GM10248 (cell line): ENCODE measurements around the gene SPTAN1.
"Not testable (repeated sequence)": the region's sequence is repeated elsewhere in the genome, so short reads cannot be mapped to it uniquely, and the experiment has no call there.

Experiments used
- CTCF ChIA-PET: fragments of 300-600 bp; sonication (Branson Sonifier 250); formaldehyde crosslinking; extraction: SDS; loops from one replicate; lab custom pipeline; 2021; ENCODE audit warnings: antibody characterized with exemption; lab: Yijun Ruan, JAX
- POLR2A ChIA-PET: fragments of 350-650 bp; sonication (Branson Sonifier 250); formaldehyde crosslinking; extraction: SDS; loops from one replicate; lab custom pipeline; 2020; ENCODE audit warnings: antibody characterized with exemption; lab: Yijun Ruan, JAX
- DNase-seq: peaks from one replicate; pipeline ENCODE4 v3.0.0; 2012; ENCODE audit errors: extremely low spot score
- TF ChIP-seq, protein P1 (sequence below): IDR thresholded peaks from 2 replicates; pipeline ENCODE4 v1.5.1; 2012; ENCODE audit warnings: mild to moderate bottlenecking, low read depth; ENCODE audit errors: extremely low read depth, missing control alignments, control extremely low read depth

SPTAN1 gene

DNA sequence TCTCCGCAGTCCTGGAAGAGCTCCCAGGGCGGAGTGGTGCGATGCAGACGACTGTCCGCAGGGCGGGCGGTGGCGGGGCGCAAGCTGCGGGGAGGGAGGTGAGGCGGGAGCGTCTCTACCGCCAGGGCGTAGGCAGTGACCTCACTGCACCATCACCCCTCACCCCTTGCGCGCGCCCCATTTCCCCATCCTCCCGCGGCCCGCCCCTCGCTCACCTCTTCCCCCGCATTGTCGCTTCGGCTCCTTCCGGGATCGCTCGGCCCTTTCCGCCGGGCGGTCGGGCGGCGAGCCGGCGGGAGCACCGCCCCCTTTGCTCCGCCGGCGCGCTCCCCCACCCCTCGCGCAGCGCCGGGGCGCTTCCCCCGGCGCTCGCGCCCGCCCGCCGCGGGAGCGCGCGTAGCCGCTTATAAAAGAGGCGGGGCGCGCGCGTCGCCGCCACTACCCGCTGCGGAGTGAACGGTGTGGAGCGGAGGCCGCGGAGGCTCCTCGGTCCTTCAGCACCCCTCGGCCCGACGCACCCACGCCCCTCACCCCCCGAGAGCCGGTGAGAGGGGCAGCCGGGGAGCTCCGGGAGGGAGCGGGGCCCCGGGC, at the start of gene SPTAN1:
TSS of gene SPTAN1 (plus strand) at position 435 of the 591 bp plus-strand sequence. CDS start 14,154 bp downstream, outside the sequence.
- ChIA-PET CTCF (interaction anchor here (0.7 to 3.5 kb wide), 7 partner anchors 13 to 260 kb away, joined by 3 to 22 read pairs (median 3); partner anchors contain the start of gene URM1), POLR2A (interaction anchor here (0.5 to 1.7 kb wide), 41 partner anchors 8 to 1440 kb away, joined by 3 to 14 read pairs (median 4); partner anchors contain the start of genes ENDOG, GOLGA2, MIGA2 and SH3GLB2)
- TF ChIP-seq, protein P1, sequence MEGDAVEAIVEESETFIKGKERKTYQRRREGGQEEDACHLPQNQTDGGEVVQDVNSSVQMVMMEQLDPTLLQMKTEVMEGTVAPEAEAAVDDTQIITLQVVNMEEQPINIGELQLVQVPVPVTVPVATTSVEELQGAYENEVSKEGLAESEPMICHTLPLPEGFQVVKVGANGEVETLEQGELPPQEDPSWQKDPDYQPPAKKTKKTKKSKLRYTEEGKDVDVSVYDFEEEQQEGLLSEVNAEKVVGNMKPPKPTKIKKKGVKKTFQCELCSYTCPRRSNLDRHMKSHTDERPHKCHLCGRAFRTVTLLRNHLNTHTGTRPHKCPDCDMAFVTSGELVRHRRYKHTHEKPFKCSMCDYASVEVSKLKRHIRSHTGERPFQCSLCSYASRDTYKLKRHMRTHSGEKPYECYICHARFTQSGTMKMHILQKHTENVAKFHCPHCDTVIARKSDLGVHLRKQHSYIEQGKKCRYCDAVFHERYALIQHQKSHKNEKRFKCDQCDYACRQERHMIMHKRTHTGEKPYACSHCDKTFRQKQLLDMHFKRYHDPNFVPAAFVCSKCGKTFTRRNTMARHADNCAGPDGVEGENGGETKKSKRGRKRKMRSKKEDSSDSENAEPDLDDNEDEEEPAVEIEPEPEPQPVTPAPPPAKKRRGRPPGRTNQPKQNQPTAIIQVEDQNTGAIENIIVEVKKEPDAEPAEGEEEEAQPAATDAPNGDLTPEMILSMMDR, result no peak
- peak; percentile 99 for DNase-seq

DNA sequence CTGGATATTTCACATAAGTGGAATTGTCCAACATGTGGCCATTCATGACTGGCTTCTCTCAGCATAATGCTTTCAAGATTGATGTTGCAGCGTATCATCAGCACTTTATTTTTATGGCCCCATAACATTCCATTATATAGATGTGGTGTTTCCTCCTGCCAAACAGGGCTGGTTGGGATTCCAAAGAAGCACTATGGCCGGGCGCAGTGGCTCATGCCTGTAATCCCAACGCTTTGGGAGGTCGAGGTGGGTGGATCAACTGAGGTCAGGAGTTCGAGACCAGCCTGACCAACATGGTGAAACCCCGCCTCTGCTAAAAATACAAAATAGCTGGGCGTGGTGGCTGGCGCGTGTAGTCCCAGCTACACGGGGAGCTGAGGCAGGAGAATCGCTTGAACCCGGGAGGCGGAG, 49.0 kb upstream of the SPTAN1 start:
- CTCF ChIA-PET, result interaction anchor here (1.2 kb wide), 1 partner anchor 10 kb away, joined by 3 read pairs; no protein-coding TSS in a partner anchor
- DNase-seq, POLR2A ChIA-PET: not testable (repeated sequence)

DNA sequence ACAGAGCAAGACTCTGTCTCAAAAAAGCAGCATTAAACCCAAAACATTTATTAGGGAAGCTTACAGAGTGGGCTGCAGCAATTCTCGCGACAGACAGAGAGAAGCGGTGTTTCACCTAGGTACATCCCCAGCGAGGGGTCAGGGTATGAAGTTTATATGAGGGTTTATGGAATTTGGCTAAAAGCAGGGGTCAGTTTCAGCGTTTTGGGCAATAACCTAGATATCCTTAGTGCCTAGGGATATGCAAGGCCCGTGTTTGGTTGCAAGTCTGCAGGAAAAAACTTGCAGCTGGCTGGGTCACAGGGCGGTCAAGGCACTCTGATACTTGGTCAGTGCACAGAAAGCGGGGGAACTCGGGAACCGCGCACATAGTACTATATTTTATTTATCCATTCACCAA, 48.5 kb upstream of the SPTAN1 start:
- TF ChIP-seq, protein P1, result no peak
- ChIA-PET POLR2A (no interaction called here), CTCF (interaction anchor here (1.2 kb wide), 1 partner anchor 9 kb away, joined by 3 read pairs; no protein-coding TSS in a partner anchor)
- DNase-seq, result no peak

DNA sequence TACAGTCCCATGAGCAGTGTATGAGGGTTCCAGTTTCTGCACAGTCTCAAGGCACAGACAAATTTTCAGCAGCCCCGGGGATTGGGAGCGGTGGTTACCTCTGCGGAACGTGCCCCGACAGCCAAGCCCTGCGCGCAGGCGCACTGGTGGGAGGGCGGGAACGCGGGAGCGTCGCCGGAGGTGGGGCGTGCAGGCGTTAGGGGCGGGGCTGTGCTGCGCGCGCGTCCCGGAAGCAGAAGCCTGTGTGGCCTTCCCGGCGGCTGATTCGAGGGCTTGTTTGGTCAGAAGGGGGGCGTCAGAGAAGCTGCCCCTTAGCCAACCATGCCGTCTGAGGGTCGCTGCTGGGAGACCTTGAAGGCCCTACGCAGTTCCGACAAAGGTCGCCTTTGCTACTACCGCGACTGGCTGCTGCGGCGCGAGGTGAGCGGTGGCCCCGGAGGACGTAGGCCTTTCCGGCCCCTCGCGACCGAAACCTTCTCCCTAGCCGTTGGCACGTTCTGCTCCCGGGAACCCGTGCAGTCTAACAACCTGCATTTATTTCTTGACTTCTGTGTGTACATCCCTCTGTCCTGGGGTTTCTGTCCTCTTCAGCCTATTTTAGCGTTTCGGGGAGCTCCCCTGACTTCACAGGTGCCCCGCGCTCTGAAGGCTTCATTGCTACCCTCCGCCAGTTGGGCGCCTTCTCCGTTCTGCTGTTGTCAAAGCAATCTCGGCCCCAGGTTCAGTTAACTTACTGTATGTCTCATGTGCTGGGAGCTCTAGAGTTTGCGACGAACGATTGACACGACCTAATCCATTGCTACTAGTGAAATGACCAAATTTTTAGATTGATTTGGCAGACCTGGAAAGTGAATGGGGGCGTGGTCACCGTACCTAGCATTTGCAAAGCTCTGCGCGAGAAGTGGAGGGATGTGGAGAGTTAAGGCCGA, 47.6 kb upstream of the SPTAN1 start, which contains the start of gene GLE1:
TSS of gene GLE1 (plus strand) at position 235 of the 929 bp plus-strand sequence. CDS start at position 322, 87 bp downstream.
- POLR2A ChIA-PET, result interaction anchor here (0.6 to 1.0 kb wide), 3 partner anchors 47 to 83 kb away, joined by 3 to 5 read pairs (median 4); partner anchors contain the start of gene SPTAN1
- peak; percentile 100 for DNase-seq
- CTCF ChIA-PET, result interaction anchor here (0.7 to 1.6 kb wide), 4 partner anchors 9 to 48 kb away, joined by 3 to 5 read pairs (median 3); partner anchors contain the start of gene SPTAN1
- TF ChIP-seq, protein P1, result no peak

DNA sequence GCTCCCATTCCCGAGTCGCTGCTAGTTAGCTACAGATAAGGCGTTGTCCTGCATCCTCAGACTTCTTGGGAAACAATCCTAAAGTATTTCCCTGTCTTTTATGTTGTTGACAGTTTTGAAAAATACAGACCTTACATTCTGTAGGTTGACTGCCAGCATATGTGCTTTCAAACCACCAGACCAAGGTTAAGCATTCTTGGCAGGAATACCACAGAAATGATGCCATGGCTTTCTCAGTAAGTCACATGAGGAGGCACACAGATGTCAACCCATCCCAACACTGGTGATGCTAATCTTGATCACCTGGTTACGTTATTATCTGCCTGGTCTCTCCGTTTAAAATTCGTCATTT, 47.0 kb upstream of the SPTAN1 start:
- ChIA-PET POLR2A (interaction anchor here (0.6 to 1.0 kb wide), 2 partner anchors 47 to 83 kb away, joined by 4 to 5 read pairs; partner anchors contain the start of gene SPTAN1), CTCF (interaction anchor here (0.7 to 1.6 kb wide), 3 partner anchors 12 to 47 kb away, joined by 3 to 5 read pairs (median 3); partner anchors contain the start of gene SPTAN1)
- no peak for DNase-seq
- TF ChIP-seq, protein P1, result no peak

DNA sequence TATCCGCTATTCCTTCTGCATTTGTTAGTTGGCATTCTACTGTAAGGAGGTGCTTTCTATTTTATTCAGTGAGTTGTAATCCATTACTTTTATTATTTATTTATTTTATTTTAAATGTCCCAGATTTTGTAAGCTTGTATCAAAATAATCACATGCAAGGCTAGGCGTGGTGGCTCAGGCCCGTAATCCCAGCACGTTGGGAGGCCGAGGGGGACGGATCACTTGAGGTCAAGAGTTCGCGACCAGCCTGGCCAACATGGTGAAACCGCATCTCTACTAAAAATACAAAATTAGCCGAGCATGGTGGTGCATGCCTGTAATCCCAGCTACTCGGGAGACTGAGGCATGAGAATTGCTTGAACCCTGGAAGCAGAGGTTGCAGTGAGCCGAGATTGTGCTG, 46.5 kb upstream of the SPTAN1 start:
- POLR2A ChIA-PET, DNase-seq: not testable (repeated sequence)
- CTCF ChIA-PET, result interaction anchor here (1.6 kb wide), 1 partner anchor 47 kb away, joined by 3 read pairs; the partner anchor contains the start of gene SPTAN1

DNA sequence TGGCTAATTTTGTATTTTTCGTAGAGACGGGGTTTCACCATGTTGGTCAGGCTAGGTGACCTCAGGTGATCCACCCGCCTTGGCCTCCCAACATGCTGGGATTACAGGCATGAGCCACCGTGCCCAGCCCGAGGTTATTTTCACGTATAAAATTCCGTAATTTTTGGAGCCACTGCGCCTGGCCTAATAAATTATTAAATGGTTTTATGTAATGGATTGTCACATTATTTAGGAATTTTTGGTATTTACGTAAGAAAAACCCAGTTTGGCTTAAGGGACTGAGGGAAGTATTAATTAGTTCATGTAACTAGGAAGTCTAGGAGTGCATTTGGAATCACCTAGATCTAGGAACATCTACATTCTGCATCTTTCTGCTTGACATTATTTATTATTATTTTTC, 39.6 kb upstream of the SPTAN1 start:
- POLR2A ChIA-PET, result no interaction called here

More for the DNA sequence above, 39.6 kb upstream of the SPTAN1 start:
- TF ChIP-seq, protein P1, result no peak
- CTCF ChIA-PET, result interaction anchor here (1.1 kb wide), 1 partner anchor 9 kb away, joined by 3 read pairs; the partner anchor contains the start of gene GLE1
- no peak for DNase-seq
